ENCODE measurements around the gene INPP1.

INPP1 gene

DNA sequence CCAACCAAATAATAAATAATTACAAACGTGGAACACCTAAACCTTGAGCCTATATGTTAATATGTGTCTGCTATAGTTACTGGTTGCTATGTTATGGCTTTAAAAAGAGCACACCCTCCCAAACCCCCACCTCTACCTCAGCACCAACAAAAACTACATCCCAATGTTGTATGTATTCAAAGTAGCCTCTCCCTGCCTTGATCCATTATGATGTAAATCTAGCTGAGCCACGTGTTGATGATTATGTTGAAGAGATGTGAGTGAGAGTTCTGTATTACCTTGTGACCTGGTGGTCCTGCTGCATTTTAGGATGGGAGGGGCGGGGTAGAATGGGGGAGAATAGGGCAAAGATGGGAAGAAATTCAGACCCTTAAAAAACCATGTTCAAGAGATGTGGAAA is 69.6 kb downstream of the INPP1 start:
- no peak for DNase-seq

DNA sequence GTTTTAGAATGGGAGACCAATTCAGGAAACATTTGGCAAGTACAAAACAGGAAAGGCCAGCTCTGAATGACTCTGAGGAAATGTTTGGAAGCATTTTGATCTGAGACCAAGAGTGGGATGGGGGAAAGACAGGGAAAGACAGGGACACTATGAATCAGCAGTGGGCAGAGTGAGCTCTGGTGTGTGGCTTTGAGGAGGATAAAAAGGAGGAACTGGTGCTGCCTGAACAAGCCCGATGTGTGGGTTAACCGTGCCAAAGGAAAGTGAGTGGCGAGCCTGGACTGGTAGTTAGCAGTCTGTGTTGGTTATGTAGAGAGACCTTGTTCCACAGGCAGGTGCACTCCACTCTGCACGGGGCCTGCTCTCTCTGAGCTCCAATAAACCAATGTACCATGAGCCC is 70.0 kb downstream of the INPP1 start:
- no peak for DNase-seq

DNA sequence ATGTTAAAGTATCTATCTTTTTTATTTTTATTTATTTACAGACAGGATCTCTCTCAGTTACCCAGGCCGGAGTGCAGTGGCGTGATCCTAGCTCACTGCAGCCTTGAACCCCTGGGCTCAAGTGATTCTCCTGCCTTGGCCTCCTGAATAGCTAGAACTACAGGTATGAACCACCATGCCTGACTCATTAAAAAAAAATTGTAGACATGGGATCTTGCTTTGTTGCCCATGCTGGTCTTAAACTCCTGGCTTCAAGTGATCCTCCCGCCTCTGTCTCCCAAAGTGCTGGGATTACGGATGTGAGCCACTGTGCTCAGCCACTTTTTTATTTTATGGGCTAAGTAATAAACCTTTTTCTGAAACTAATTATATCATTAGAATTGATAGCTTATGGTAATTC is 71.9 kb downstream of the INPP1 start:
- DNase-seq, result no peak

DNA sequence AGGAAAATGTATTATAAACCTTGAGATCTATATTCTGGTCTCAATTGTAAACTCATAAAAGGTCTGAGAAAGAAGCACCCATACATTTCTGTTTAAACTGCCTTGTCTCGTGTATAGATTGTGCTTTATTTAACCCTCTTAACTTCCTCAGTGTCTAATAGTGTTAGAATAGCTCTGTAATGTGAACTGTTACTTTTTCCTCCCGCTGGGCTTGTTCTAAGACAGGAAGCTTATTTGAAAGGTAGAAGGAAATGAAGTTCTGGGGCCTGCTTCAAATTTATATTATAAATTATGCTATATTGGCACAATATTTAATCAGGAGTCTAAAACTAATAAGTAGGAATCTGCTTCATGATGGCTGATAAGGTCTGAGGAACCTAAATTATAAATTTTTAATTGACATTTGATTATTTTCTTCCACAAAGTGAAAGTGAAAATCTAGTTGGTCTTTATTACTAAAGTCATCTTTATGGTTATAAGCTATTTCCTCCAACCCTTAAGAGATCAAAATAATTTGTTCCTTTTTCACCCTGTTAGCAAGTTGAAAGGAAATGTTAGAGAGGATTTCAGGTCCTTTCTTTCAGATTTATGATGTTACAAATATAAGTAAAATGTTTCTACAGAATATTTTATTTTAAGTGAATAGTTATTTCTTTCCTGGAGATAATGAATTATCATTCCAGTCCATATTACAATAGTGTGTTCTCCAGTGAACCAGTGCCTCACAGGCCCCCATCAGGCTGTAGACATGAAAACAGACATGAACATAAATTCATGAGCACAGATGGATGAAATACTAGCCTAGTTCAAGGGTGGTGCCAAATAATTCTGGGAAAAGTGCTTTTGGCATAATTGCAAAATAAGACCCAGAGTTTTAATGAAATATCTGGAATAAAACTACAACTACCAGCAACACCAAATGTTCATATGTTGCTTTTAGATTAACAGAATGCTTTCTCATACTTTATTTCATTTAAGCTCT is 72.7 kb downstream of the INPP1 start:
- no peak for DNase-seq

DNA sequence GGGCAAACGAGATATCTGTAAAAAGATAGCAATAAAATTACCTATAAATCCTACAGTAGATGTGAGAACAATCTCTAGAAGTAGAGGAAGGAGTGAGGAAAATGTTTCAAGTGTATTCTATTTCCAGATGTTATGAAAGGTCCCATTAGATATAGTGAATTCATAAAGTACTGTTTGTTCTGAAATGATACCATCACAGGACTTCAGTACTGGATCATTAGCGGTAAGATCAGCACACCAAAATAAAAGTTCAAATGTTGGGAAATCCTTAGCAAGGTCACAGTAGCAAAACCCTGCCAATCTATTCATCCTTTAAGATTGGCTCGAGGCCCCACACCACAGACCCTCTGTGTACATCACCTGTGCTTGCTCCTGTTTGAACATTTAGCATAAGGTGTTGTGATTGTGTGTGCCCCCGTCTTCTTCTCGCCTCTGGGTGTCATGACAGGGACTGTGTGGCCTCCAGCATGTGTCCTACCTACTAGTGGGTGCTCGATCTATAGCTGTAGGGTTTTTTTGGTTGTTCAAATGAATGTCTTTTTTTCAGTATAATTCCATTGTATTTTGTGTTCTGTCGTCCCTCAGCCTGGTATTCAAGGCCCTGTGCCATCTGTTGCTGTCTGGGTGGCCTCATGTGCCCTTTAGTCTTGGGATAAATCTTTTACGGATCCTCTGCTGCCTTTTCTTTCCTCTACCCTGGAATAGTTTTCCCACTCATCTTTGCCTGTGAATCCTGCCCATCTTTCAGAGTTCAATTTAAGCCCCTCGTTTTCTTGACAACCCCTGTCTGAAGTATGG is 73.9 kb downstream of the INPP1 start:
- no peak for DNase-seq

DNA sequence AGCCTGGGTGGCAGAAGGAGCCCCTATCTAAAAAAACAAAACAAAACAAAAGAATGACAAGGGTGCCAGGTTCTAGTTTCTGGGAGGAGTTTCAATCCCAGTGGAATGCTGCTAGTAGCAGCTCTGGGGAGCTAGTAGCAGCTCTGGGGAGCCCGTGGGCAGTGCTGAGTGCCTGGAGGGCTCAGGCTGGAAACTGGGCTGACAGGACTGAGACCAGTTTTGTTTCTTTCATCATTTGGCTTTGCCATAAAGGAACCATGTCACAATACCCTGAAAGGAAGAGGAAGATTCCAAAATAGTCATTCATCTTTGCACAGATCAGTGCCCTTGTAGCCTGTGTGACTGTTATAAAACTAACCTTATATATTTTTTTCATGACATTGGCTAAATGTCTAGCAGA is 75.3 kb downstream of the INPP1 start:
- no peak for DNase-seq

DNA sequence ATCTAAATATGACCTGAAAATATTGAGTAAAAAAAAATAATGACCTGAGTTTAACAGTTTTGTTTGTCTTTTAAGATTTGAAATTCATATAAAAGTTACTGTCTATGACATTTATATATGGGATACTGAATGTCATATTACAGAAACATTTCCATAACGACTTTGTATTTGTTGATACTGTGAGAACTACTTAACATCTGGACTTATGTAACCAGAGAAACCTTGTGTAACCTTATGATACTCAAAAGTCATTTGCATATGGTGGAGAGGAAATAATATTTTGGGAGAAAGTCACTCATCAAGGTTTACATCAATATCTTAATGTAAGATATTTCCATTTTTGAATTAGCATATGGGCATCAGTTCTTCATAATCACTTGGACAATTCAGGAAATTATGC is 77.4 kb downstream of the INPP1 start:
- no peak for DNase-seq
